ENCODE data around the gene DAD1.
A peak's percentile ranks its signal among the peaks of the same experiment; 100 is the strongest.
"Not testable (repeated sequence)": the region's sequence is repeated elsewhere in the genome, so short reads cannot be mapped to it uniquely, and the experiment has no call there.

DAD1 gene

GRCh38 chr14:22556990-22557623 lies 31.9 kb downstream of the DAD1 start:
- TF ChIP-seq SPI1 (IDR thresholded peaks at IDR 0.05; ENCODE audit: low read depth, low read length) (peak; percentile 68; the same call in 1 of the 2 replicates), POLR2AphosphoS5 (IDR thresholded peaks at IDR 0.05; ENCODE audit: low read depth, low read length) (no peak; the same call in 1 of the 2 replicates)
- FAIRE-seq = no peak
- peak; percentile 53 for DNase-seq (ENCODE audit: insufficient read length, low spot score)

GRCh38 chr14:22556021-22556989 lies 32.7 kb downstream of the DAD1 start:
- peak; percentile 95 for FAIRE-seq
- peak; percentile 67 for DNase-seq (ENCODE audit: insufficient read length, low spot score)
- TF ChIP-seq PAX5 (IDR thresholded peaks at IDR 0.05; ENCODE audit: insufficient read depth, low read length, severe bottlenecking) (no peak), POU2F2 (IDR thresholded peaks at IDR 0.05; ENCODE audit: low read depth, low read length) (peak; percentile 87), POLR2AphosphoS5 (IDR thresholded peaks at IDR 0.05; ENCODE audit: low read depth, low read length) (peak; percentile 74; the same call in 1 of the 2 replicates), SPI1 (IDR thresholded peaks at IDR 0.05; ENCODE audit: low read depth, low read length) (peak; percentile 97), POLR2A (IDR thresholded peaks at IDR 0.05; ENCODE audit: low read depth, low read length) (peak; percentile 56), TAF1 (IDR thresholded peaks at IDR 0.05; ENCODE audit: low read depth, low read length) (peak; percentile 59; the same call in 1 of the 2 replicates)

GRCh38 chr14:22555384-22556011 lies 33.5 kb downstream of the DAD1 start:
- no peak for FAIRE-seq
- DNase-seq (ENCODE audit: insufficient read length, low spot score) = no peak
- TF ChIP-seq POLR2A (IDR thresholded peaks at IDR 0.05; ENCODE audit: low read depth, low read length) (no peak), SPI1 (IDR thresholded peaks at IDR 0.05; ENCODE audit: low read depth, low read length) (peak; percentile 54)

- DNase-seq (ENCODE audit: insufficient read length, low spot score) (no peak), FAIRE-seq (no peak)
- TF ChIP-seq POU2F2 (IDR thresholded peaks at IDR 0.05; ENCODE audit: low read depth, low read length) (no peak), SPI1 (IDR thresholded peaks at IDR 0.05; ENCODE audit: low read depth, low read length) (no peak), POLR2AphosphoS5 (IDR thresholded peaks at IDR 0.05; ENCODE audit: low read depth, low read length) (no peak), POLR2A (IDR thresholded peaks at IDR 0.05; ENCODE audit: low read depth, low read length) (no peak), PAX5 (IDR thresholded peaks at IDR 0.05; ENCODE audit: insufficient read depth, low read length, severe bottlenecking) (no peak), TAF1 (IDR thresholded peaks at IDR 0.05; ENCODE audit: low read depth, low read length) (no peak)
Observed at GRCh38 chr14:22554498-22555383, 34.3 kb downstream of the DAD1 start.

- DNase-seq (ENCODE audit: insufficient read length, low spot score); FAIRE-seq: not testable (repeated sequence)
Observed at GRCh38 chr14:22553861-22554497, 35.0 kb downstream of the DAD1 start.

DNA sequence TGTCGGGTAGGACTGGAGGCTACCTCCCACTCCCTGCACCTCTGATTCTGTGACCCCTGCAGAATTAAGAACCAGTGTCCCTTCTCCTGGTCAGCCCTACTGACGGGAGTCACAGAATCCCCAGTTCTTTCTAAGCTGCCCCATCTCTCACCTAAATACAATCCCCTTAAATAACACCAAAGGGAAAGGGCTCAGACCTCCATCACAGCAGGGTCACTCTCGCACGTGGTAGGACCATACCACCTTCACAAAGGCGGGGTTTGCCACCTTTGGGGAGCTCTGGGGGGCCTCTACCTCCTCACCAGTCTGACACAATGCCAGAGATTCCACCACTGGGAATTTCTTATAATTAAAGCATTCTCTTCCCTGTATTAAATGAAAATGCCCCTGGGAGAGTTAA lies 35.6 kb downstream of the DAD1 start:
- no peak for TF ChIP-seq POU2F2 (IDR thresholded peaks at IDR 0.05; ENCODE audit: low read depth, low read length)
- no peak for TF ChIP-seq POLR2AphosphoS5 (IDR thresholded peaks at IDR 0.05; ENCODE audit: low read depth, low read length)
- TF ChIP-seq SPI1 (IDR thresholded peaks at IDR 0.05; ENCODE audit: low read depth, low read length) = no peak
- no peak for TF ChIP-seq POLR2A (IDR thresholded peaks at IDR 0.05; ENCODE audit: low read depth, low read length)
- TF ChIP-seq PAX5 (IDR thresholded peaks at IDR 0.05; ENCODE audit: insufficient read depth, low read length, severe bottlenecking) = no peak
- TF ChIP-seq TAF1 (IDR thresholded peaks at IDR 0.05; ENCODE audit: low read depth, low read length) = no peak
- DNase-seq (ENCODE audit: insufficient read length, low spot score) (no peak), FAIRE-seq (no peak)

- FAIRE-seq = no peak
- TF ChIP-seq TAF1 (IDR thresholded peaks at IDR 0.05; ENCODE audit: low read depth, low read length) = no peak
- no peak for TF ChIP-seq POLR2A (IDR thresholded peaks at IDR 0.05; ENCODE audit: low read depth, low read length)
- TF ChIP-seq POU2F2 (IDR thresholded peaks at IDR 0.05; ENCODE audit: low read depth, low read length) = no peak
- TF ChIP-seq SPI1 (IDR thresholded peaks at IDR 0.05; ENCODE audit: low read depth, low read length) = no peak
- TF ChIP-seq PAX5 (IDR thresholded peaks at IDR 0.05; ENCODE audit: insufficient read depth, low read length, severe bottlenecking) = no peak
- TF ChIP-seq POLR2AphosphoS5 (IDR thresholded peaks at IDR 0.05; ENCODE audit: low read depth, low read length) = no peak
- DNase-seq (ENCODE audit: insufficient read length, low spot score) = no peak
Observed at GRCh38 chr14:22552827-22553076, 36.3 kb downstream of the DAD1 start.

DNA sequence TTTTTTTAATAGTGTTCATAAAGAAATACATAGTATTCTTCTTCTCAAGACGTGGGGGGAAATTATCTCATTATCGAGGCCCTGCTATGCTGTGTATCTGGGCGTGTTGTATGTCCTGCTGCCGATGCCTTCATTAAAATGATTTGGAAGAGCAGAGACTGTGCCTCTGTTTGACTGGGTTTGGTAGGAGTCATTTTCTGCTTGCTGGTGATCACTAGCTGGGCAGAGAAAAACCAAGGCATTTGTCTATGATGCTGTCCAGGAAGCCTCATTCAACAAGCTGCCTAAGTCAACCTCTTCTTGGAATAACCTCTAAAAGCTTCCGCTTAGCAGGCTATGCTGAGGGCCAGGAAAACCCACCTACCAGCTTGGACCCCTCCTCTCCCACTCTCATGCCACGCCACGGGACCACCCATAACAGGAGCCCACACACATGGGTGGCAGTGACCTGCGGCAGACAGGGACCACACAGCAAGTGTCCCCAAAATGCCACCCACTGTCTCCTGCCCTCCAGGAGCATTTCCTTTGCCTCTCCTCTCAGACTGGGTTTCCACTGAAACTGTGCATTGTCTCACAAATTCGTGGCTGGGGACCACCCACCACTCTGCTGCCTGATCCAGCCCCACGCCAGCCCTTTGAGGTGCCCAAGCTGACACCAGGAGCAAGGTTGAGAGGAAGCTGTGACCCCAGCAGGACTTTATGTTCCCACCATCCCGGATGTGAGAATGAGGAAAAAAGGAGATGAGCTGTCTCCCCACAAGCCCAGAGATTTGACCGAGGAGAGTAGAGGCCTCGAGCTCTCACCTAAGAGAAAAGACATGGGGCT lies 36.8 kb downstream of the DAD1 start:
- DNase-seq (ENCODE audit: insufficient read length, low spot score) = no peak
- FAIRE-seq = no peak
- TF ChIP-seq POLR2A (IDR thresholded peaks at IDR 0.05; ENCODE audit: low read depth, low read length) = no peak
- TF ChIP-seq TAF1 (IDR thresholded peaks at IDR 0.05; ENCODE audit: low read depth, low read length) = no peak
- TF ChIP-seq POLR2AphosphoS5 (IDR thresholded peaks at IDR 0.05; ENCODE audit: low read depth, low read length) = peak; percentile 46; the same call in 1 of the 2 replicates

Measured in GM12891 (cell line).